ENCODE results near the gene GAS2L1.

DNA sequence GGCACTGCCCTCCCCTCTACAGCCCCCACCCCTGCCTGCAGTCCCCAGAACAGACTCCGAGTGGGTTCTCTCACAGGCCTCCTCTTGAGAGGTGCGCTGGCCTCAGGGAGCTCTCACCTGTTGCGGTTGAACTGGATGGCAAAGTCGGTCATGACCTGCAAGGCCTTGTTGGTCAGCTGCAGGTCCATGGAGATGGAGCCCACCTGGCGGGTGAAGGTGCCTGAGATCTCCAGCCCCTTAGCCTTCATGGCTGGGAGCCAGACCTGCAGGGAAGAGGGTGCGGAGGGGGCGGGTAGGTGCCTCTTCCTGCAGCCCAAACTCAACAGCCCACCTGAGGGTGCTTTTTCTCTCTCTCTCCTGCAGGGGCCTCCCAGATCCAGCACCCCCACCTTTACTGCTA, 27.7 kb downstream of the GAS2L1 start:
- no peak for TF ChIP-seq RAD21 (conservative IDR thresholded peaks at IDR 0.05)
- TF ChIP-seq TAF1 (IDR thresholded peaks at IDR 0.05; ENCODE audit: low read depth): no peak
- no peak for TF ChIP-seq CTCF (IDR thresholded peaks at IDR 0.05; ENCODE audit: poor library complexity, severe bottlenecking)
- no peak for TF ChIP-seq EP300 (conservative IDR thresholded peaks at IDR 0.05; ENCODE audit: poor library complexity, severe bottlenecking)
- TF ChIP-seq EZH2 (IDR thresholded peaks at IDR 0.05; ENCODE audit: borderline replicate concordance, insufficient read depth, low read length, poor library complexity, severe bottlenecking): no peak
- no peak for TF ChIP-seq MXI1 (conservative IDR thresholded peaks at IDR 0.05; ENCODE audit: poor library complexity, severe bottlenecking)
- TF ChIP-seq POLR2AphosphoS5 (IDR thresholded peaks at IDR 0.05): no peak
